ENCODE data around the gene FBXO42. TPM values are rescaled to one million over a fixed set of nuclear protein-coding genes. Genes with fewer than 3 reads are reported as not detected.
A peak's percentile ranks its signal among the peaks of the same experiment; 100 is the strongest.

Gene FBXO42
- total and polyA plus RNA-seq, 2 of the 13 experiments (the other 11 are each of a cell fraction or from before 2014, with no cell fraction given) = 7.6 to 17.5 TPM

DNA sequence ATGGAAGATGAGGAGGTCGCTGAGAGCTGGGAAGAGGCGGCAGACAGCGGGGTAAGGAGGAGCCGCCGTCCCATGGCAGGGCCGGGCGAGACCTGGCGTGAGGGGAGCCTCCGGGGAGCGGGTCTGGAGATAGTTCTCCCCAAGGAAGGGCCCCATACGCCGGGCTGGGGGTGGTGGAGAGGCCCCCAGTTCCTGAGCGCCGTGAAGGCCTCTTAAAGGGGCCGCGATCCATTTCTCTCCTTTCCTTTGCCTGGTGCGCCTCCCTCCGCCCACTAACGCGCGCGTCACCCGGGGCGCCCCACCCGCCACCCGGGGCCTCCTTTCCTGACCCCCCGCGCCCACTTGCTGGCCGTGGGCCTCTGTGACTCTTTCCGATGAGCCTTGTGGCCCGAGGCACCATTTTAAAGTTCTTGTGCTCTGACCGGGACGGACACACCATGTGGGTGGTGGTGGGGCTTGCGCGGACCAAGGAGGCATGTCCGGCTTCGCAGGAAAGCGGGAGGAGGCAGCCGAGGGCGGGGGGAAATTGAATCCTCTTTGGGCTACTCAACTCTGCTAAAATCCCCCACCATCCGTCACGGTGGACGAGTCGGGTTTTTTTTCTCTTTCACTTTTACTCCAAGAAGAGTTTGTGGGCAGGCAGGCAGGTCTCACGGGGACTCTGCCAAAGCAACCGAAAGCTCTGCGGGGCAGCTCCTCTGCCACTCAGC lies 15.1 kb upstream of the FBXO42 start (continued):
- TF ChIP-seq, protein P1, sequence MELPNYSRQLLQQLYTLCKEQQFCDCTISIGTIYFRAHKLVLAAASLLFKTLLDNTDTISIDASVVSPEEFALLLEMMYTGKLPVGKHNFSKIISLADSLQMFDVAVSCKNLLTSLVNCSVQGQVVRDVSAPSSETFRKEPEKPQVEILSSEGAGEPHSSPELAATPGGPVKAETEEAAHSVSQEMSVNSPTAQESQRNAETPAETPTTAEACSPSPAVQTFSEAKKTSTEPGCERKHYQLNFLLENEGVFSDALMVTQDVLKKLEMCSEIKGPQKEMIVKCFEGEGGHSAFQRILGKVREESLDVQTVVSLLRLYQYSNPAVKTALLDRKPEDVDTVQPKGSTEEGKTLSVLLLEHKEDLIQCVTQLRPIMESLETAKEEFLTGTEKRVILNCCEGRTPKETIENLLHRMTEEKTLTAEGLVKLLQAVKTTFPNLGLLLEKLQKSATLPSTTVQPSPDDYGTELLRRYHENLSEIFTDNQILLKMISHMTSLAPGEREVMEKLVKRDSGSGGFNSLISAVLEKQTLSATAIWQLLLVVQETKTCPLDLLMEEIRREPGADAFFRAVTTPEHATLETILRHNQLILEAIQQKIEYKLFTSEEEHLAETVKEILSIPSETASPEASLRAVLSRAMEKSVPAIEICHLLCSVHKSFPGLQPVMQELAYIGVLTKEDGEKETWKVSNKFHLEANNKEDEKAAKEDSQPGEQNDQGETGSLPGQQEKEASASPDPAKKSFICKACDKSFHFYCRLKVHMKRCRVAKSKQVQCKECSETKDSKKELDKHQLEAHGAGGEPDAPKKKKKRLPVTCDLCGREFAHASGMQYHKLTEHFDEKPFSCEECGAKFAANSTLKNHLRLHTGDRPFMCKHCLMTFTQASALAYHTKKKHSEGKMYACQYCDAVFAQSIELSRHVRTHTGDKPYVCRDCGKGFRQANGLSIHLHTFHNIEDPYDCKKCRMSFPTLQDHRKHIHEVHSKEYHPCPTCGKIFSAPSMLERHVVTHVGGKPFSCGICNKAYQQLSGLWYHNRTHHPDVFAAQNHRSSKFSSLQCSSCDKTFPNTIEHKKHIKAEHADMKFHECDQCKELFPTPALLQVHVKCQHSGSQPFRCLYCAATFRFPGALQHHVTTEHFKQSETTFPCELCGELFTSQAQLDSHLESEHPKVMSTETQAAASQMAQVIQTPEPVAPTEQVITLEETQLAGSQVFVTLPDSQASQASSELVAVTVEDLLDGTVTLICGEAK (IDR thresholded peaks at IDR 0.05) = no peak
- TF ChIP-seq, protein P1 (CRISPR knock-in tag; IDR thresholded peaks at IDR 0.05) = peak; percentile 85
- TF ChIP-seq ARID2 (CRISPR knock-in tag; IDR thresholded peaks at IDR 0.05; ENCODE audit: borderline replicate concordance) (no peak), IKZF1 (IDR thresholded peaks at IDR 0.05) (no peak), THAP9 (CRISPR knock-in tag; IDR thresholded peaks at IDR 0.05; ENCODE audit: borderline replicate concordance) (peak; percentile 81; the same call in 1 of the 2 replicates), ZNF746 (CRISPR knock-in tag; IDR thresholded peaks at IDR 0.05) (peak; percentile 75), ZBTB8A (CRISPR knock-in tag; IDR thresholded peaks at IDR 0.05; ENCODE audit: borderline replicate concordance, low read depth) (no peak), RCOR2 (CRISPR knock-in tag; IDR thresholded peaks at IDR 0.05) (no peak; the same call in 1 of the 2 replicates), SOX5 (CRISPR knock-in tag; IDR thresholded peaks at IDR 0.05; ENCODE audit: borderline replicate concordance) (no peak), ZNF441 (CRISPR knock-in tag; IDR thresholded peaks at IDR 0.05; ENCODE audit: borderline replicate concordance) (peak; percentile 44; the same call in 1 of the 2 replicates), PCBP1 (IDR thresholded peaks at IDR 0.05; ENCODE audit: borderline replicate concordance, low read depth, low read length) (no peak), GZF1 (CRISPR knock-in tag; IDR thresholded peaks at IDR 0.05) (no peak), CBX5 (CRISPR knock-in tag; IDR thresholded peaks at IDR 0.05; ENCODE audit: borderline replicate concordance) (no peak), ZNF780A (CRISPR knock-in tag; IDR thresholded peaks at IDR 0.05) (no peak), ONECUT2 (CRISPR knock-in tag; IDR thresholded peaks at IDR 0.05) (no peak), NFRKB (IDR thresholded peaks at IDR 0.05) (no peak)
- TF ChIP-seq, protein P2, sequence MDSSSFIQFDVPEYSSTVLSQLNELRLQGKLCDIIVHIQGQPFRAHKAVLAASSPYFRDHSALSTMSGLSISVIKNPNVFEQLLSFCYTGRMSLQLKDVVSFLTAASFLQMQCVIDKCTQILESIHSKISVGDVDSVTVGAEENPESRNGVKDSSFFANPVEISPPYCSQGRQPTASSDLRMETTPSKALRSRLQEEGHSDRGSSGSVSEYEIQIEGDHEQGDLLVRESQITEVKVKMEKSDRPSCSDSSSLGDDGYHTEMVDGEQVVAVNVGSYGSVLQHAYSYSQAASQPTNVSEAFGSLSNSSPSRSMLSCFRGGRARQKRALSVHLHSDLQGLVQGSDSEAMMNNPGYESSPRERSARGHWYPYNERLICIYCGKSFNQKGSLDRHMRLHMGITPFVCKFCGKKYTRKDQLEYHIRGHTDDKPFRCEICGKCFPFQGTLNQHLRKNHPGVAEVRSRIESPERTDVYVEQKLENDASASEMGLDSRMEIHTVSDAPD (CRISPR knock-in tag; IDR thresholded peaks at IDR 0.05) = no peak
